PC-3 (cell line): ENCODE data around the gene C17orf100.

Experiments
- EZH2 ChIP-seq: fragments of 300-600 bp; sonication (generic); IDR thresholded peaks from one replicate; pipeline ENCODE4 v1.6.1; 2017; ENCODE audit warnings: antibody characterized with exemption, mild to moderate bottlenecking, low read length; ENCODE audit not compliant: unreplicated experiment
- EZH2phosphoT487 ChIP-seq: fragments of 300-600 bp; sonication (generic); IDR thresholded peaks from 2 replicates; pipeline ENCODE4 v1.6.1; 2018; ENCODE audit warnings: mild to moderate bottlenecking, antibody characterized with exemption, low read length, borderline replicate concordance
- TF ChIP-seq, protein P1 (sequence below): fragments of 300-600 bp; sonication (generic); conservative IDR thresholded peaks from 2 replicates; pipeline ENCODE4 v1.5.1; 2017; ENCODE audit warnings: antibody characterized with exemption, low read depth, mild to moderate bottlenecking, low read length

DNA sequence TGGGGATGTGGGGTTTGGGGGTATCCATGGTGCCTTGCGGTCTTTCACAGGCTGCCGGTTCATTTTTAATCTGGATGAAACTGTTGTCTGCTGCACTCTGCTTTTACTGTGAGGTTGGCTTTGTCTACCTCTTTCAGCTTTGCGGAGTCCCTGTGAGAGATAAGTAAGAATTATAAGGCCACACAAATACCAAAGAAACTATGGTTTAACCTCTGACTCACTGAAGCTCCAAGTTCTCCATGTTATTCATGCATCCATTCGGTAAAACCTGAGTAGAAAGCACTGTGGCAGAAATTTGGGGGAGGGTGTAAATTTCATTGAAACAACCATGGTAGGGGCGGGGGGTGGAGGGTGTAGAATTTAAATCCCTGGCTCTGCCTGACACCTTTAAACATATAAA is 41.6 kb upstream of the C17orf100 start:
- TF ChIP-seq, protein P1, sequence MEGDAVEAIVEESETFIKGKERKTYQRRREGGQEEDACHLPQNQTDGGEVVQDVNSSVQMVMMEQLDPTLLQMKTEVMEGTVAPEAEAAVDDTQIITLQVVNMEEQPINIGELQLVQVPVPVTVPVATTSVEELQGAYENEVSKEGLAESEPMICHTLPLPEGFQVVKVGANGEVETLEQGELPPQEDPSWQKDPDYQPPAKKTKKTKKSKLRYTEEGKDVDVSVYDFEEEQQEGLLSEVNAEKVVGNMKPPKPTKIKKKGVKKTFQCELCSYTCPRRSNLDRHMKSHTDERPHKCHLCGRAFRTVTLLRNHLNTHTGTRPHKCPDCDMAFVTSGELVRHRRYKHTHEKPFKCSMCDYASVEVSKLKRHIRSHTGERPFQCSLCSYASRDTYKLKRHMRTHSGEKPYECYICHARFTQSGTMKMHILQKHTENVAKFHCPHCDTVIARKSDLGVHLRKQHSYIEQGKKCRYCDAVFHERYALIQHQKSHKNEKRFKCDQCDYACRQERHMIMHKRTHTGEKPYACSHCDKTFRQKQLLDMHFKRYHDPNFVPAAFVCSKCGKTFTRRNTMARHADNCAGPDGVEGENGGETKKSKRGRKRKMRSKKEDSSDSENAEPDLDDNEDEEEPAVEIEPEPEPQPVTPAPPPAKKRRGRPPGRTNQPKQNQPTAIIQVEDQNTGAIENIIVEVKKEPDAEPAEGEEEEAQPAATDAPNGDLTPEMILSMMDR, result no peak
- no peak for TF ChIP-seq EZH2
- TF ChIP-seq EZH2phosphoT487, result no peak
